ENCODE measurements around the gene FCAR. TPM values are rescaled to one million over a fixed set of nuclear protein-coding genes. Genes with fewer than 3 reads are reported as not detected.

Gene FCAR
- polyA plus RNA-seq, 2 of the 4 experiments (the other 2 are of a cell fraction): not detected

- 29% methylated on average over 11 of the region's 11 CpGs for WGBS (ENCODE audit: missing lambda C conversion rate)
- POLR2A ChIA-PET: no interaction called here
- no peaks in the 10 kb centered on the region; the same call in 2 of the 3 replicates for H3K9me3 ChIP-seq
- H3K27ac ChIP-seq: no peak overlapping the region
- H3K4me1 ChIP-seq: no peaks in the 10 kb centered on the region
- CTCF ChIA-PET: interaction anchor here (0.6 to 0.8 kb wide), 2 partner anchors 28 to 492 kb away, joined by 4 to 6 read pairs; no protein-coding TSS in a partner anchor
- FAIRE-seq (no peak), DNase-seq (ENCODE audit: low read depth in 1 of 2, low spot score in 1 of 2) (no peak), ATAC-seq (no peak)
- TF ChIP-seq HMGXB4 (CRISPR knock-in tag; IDR thresholded peaks at IDR 0.05; ENCODE audit: borderline replicate concordance) (no peak), GATA3 (IDR thresholded peaks at IDR 0.05; ENCODE audit: borderline replicate concordance) (no peak), NR3C1 (IDR thresholded peaks at IDR 0.05) (no peak), SREBF2 (IDR thresholded peaks at IDR 0.05) (no peak), ZC3H11A (IDR thresholded peaks at IDR 0.05) (no peak), CEBPB (IDR thresholded peaks at IDR 0.05) (no peak), HES2 (IDR thresholded peaks at IDR 0.05) (no peak), CTCF (IDR thresholded peaks at IDR 0.05) (no peak), ATOH8 (CRISPR knock-in tag; IDR thresholded peaks at IDR 0.05; ENCODE audit: low read depth) (no peak), HOXB13 (CRISPR knock-in tag; IDR thresholded peaks at IDR 0.05; ENCODE audit: low read depth) (no peak), BCL3 (IDR thresholded peaks at IDR 0.05) (no peak), MAX (IDR thresholded peaks at IDR 0.05) (no peak), KDM1A (IDR thresholded peaks at IDR 0.05; ENCODE audit: low read depth) (no peak), ZNF302 (CRISPR knock-in tag; IDR thresholded peaks at IDR 0.05) (no peak)
- no peak overlapping the region for H3K4me2 ChIP-seq
- H3K4me3 ChIP-seq: no peak overlapping the region
Observed at GRCh38 chr19:54916822-54917221, 42.8 kb downstream of the FCAR start.

GRCh38 chr19:54918499-54918898 lies 44.5 kb downstream of the FCAR start:
- FAIRE-seq: no peak
- POLR2A ChIA-PET: no interaction called here
- CTCF ChIA-PET: interaction anchor here (0.8 to 1.7 kb wide), 5 partner anchors 10 to 440 kb away, joined by 3 to 11 read pairs (median 5); no protein-coding TSS in a partner anchor
- WGBS (ENCODE audit: missing lambda C conversion rate): 52% methylated on average over 9 of the region's 9 CpGs
- no peak overlapping the region for H3K4me3 ChIP-seq
- H3K4me1 ChIP-seq: no peaks in the 10 kb centered on the region
- no peak for ATAC-seq
- no peak overlapping the region for H3K4me2 ChIP-seq
- no peaks in the 10 kb centered on the region; the same call in 2 of the 3 replicates for H3K9me3 ChIP-seq
- no peak for TF ChIP-seq FOSL2 (IDR thresholded peaks at IDR 0.05)
- TF ChIP-seq FOSL2 (CRISPR knock-in tag; IDR thresholded peaks at IDR 0.05): no peak
- no peak for TF ChIP-seq NR3C1 (IDR thresholded peaks at IDR 0.05)
- TF ChIP-seq MAX (IDR thresholded peaks at IDR 0.05): no peak
- no peak for TF ChIP-seq CBX8 (IDR thresholded peaks at IDR 0.05)
- TF ChIP-seq GATA3 (IDR thresholded peaks at IDR 0.05; ENCODE audit: borderline replicate concordance): no peak
- TF ChIP-seq RCOR1 (IDR thresholded peaks at IDR 0.05; ENCODE audit: low read depth, low read length): no peak
- no peak for TF ChIP-seq REST (IDR thresholded peaks at IDR 0.05)
- TF ChIP-seq MAZ (IDR thresholded peaks at IDR 0.05; ENCODE audit: borderline replicate concordance, low read depth, low read length): no peak
- no peak for TF ChIP-seq POLR2A (IDR thresholded peaks at IDR 0.05; ENCODE audit: low read length)
- TF ChIP-seq ZNF302 (CRISPR knock-in tag; IDR thresholded peaks at IDR 0.05): no peak
- no peak for TF ChIP-seq CHD2 (IDR thresholded peaks at IDR 0.05; ENCODE audit: low read length, partially characterized antibody)
- no peak for TF ChIP-seq FOSB (CRISPR knock-in tag; IDR thresholded peaks at IDR 0.05)
- no peak for TF ChIP-seq CBX2 (IDR thresholded peaks at IDR 0.05; ENCODE audit: borderline replicate concordance, low read depth)
- TF ChIP-seq NPAS2 (CRISPR knock-in tag; IDR thresholded peaks at IDR 0.05; ENCODE audit: borderline replicate concordance): no peak
- no peak overlapping the region for H3K27ac ChIP-seq
- no peak for DNase-seq (ENCODE audit: low read depth in 1 of 2, low spot score in 1 of 2)

All from A549 (cell line).